Loucy (cell line): ENCODE data around the gene MAPK8IP1.

Experiments used
- H2AFZ ChIP-seq: fragments of 200-600 bp; sonication (generic); 2 replicates; pipeline ENCODE4 v1.6.0; 2016; ENCODE audit warnings: antibody characterized with exemption, mild to moderate bottlenecking, low read length, moderate library complexity
- H3F3A ChIP-seq: fragments of 200-600 bp; 2 replicates; pipeline ENCODE4 v1.6.0; 2016; ENCODE audit warnings: antibody characterized with exemption, low read depth, mild to moderate bottlenecking
- H3K27me3 ChIP-seq: fragments of 200-600 bp; sonication (generic); 2 replicates; pipeline ENCODE4 v1.6.1; 2014; ENCODE audit warnings: low read length, mild to moderate bottlenecking; ENCODE audit not compliant: insufficient read depth, poor library complexity, severe bottlenecking
- H3K36me3 ChIP-seq: fragments of 200-600 bp; sonication (generic); 2 replicates; pipeline ENCODE4 v1.6.1; 2016; ENCODE audit warnings: low read length; ENCODE audit not compliant: insufficient read depth
- H3K4me1 ChIP-seq: fragments of 200-600 bp; sonication (generic); 2 replicates; pipeline ENCODE4 v1.5.1; 2014; ENCODE audit warnings: low read length, mild to moderate bottlenecking; ENCODE audit not compliant: insufficient read depth, poor library complexity, severe bottlenecking
- H3K4me2 ChIP-seq: fragments of 200-600 bp; sonication (generic); 2 replicates; pipeline ENCODE4 v1.6.0; 2014; ENCODE audit warnings: antibody characterized with exemption, low read length, low read depth, mild to moderate bottlenecking; ENCODE audit not compliant: poor library complexity, severe bottlenecking
- H3K4me3 ChIP-seq: fragments of 200-600 bp; sonication (generic); 2 replicates; pipeline ENCODE4 v1.5.1; 2014; ENCODE audit warnings: low read length, mild to moderate bottlenecking, mixed read lengths; ENCODE audit not compliant: poor library complexity, severe bottlenecking
- H3K79me2 ChIP-seq: fragments of 200-600 bp; sonication (generic); 2 replicates; pipeline ENCODE4 v1.6.1; 2014; ENCODE audit warnings: low read length; ENCODE audit not compliant: insufficient read depth
- H3K9ac ChIP-seq: fragments of 200-600 bp; sonication (generic); 2 replicates; pipeline ENCODE4 v1.6.0; 2014; ENCODE audit warnings: mild to moderate bottlenecking, low read depth, low read length, moderate library complexity; ENCODE audit not compliant: poor library complexity, severe bottlenecking
- H3K9me2 ChIP-seq: fragments of 200-600 bp; sonication (generic); replicated peaks from 2 replicates; pipeline ENCODE4 v1.6.1; 2016; ENCODE audit warnings: low read depth, low read length, mixed read lengths
- H3K9me3 ChIP-seq: fragments of 200-600 bp; sonication (generic); 2 replicates; pipeline ENCODE4 v1.6.1; 2014; ENCODE audit warnings: mild to moderate bottlenecking, antibody characterized with exemption, low read length, low read depth; ENCODE audit not compliant: insufficient read depth
- H4K20me1 ChIP-seq: fragments of 200-600 bp; sonication (generic); 2 replicates; pipeline ENCODE4 v1.6.0; 2014; ENCODE audit warnings: antibody characterized with exemption, low read length, mild to moderate bottlenecking; ENCODE audit not compliant: insufficient read depth, poor library complexity, severe bottlenecking
- CTCF ChIP-seq: fragments of 200-600 bp; sonication (generic); conservative IDR thresholded peaks from 2 replicates; pipeline ENCODE4 v1.5.1; 2014; ENCODE audit warnings: mild to moderate bottlenecking, antibody characterized with exemption, low read length
- EZH2phosphoT487 ChIP-seq: fragments of 200-600 bp; IDR thresholded peaks from 2 replicates; pipeline ENCODE4 v1.6.1; 2018; ENCODE audit warnings: antibody characterized with exemption, mild to moderate bottlenecking, moderate library complexity, borderline replicate concordance

Gene MAPK8IP1

GRCh38 chr11:45921561-45922424 lies 36.3 kb downstream of the MAPK8IP1 start:
- H3K79me2 ChIP-seq, result peaks cover 9% of the 10 kb centered on the region
- no peaks in the 10 kb centered on the region for H3K9me3 ChIP-seq
- no peak overlapping the region for H2AFZ ChIP-seq
- H3K9me2 ChIP-seq, result no peaks in the 10 kb centered on the region
- H3K4me3 ChIP-seq, result no peak overlapping the region
- H3K27me3 ChIP-seq, result no peaks in the 10 kb centered on the region
- H3K4me2 ChIP-seq, result no peak overlapping the region
- TF ChIP-seq EZH2phosphoT487 (no peak), CTCF (no peak)
- no peak overlapping the region for H3K9ac ChIP-seq
- H4K20me1 ChIP-seq, result peaks cover 9% of the 10 kb centered on the region
- peaks cover 21% of the 10 kb centered on the region for H3K4me1 ChIP-seq
- H3F3A ChIP-seq, result peaks cover 3% of the 10 kb centered on the region; the same call in 1 of the 2 replicates
- H3K36me3 ChIP-seq, result no peaks in the 10 kb centered on the region

GRCh38 chr11:45922425-45923082 lies 37.1 kb downstream of the MAPK8IP1 start, which contains the start of gene LARGE2:
LARGE2 (plus strand) TSS chr11:45922656; CDS start chr11:45922883, 227 bp downstream.
- H3K27me3 ChIP-seq, result no peaks in the 10 kb centered on the region
- H3K9ac ChIP-seq, result no peak within 1 kb of the TSS
- H3K4me3 ChIP-seq, result no peak within 1 kb of the TSS
- H3F3A ChIP-seq, result peaks cover under 1% of the 10 kb centered on the region; the same call in 1 of the 2 replicates
- no peak for TF ChIP-seq CTCF
- no peak for TF ChIP-seq EZH2phosphoT487
- no peaks in the 10 kb centered on the region for H3K9me2 ChIP-seq
- peaks cover 23% of the 10 kb centered on the region for H3K4me1 ChIP-seq
- H2AFZ ChIP-seq, result no peak within 1 kb of the TSS
- H3K79me2 ChIP-seq, result peaks cover 1% of the 10 kb centered on the region
- H3K36me3 ChIP-seq, result no peaks in the 10 kb centered on the region
- no peak within 1 kb of the TSS for H3K4me2 ChIP-seq
- H4K20me1 ChIP-seq, result peaks cover 1% of the 10 kb centered on the region
- no peaks in the 10 kb centered on the region for H3K9me3 ChIP-seq

GRCh38 chr11:45924036-45924915 lies 38.8 kb downstream of the MAPK8IP1 start:
- Histone ChIP-seq H3K79me2 (no peaks in the 10 kb centered on the region), H3K27me3 (no peaks in the 10 kb centered on the region), H3F3A (no peaks in the 10 kb centered on the region), H3K4me2 (no peak overlapping the region), H3K9ac (no peak overlapping the region), H2AFZ (no peak overlapping the region), H3K36me3 (no peaks in the 10 kb centered on the region), H3K4me3 (no peak overlapping the region), H3K9me3 (no peaks in the 10 kb centered on the region), H3K9me2 (no peaks in the 10 kb centered on the region), H4K20me1 (no peaks in the 10 kb centered on the region), H3K4me1 (peaks cover 20% of the 10 kb centered on the region)
- TF ChIP-seq EZH2phosphoT487 (no peak), CTCF (no peak)
